ENCODE results near the gene ERP27.

DNA sequence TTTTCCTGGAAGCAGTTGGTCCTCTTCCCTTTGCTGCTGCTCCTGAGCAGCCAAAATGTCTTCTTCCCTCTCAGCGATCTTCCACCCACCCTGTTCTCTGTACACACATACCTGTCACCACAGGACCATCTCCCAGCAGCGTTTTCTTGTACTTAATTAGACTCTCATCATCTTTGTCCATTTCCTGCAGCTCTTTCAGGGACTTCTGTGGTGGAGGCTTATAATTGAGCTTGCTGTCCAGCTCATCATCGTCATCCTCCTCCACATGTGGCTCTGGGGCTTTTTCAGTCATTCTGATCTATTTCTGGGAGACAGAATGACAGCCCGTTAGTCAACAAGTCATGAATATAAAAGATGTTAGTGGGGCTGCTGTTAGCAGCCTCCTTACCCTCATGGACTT is 12.1 kb upstream of the ERP27 start:
- TF ChIP-seq, protein P1, sequence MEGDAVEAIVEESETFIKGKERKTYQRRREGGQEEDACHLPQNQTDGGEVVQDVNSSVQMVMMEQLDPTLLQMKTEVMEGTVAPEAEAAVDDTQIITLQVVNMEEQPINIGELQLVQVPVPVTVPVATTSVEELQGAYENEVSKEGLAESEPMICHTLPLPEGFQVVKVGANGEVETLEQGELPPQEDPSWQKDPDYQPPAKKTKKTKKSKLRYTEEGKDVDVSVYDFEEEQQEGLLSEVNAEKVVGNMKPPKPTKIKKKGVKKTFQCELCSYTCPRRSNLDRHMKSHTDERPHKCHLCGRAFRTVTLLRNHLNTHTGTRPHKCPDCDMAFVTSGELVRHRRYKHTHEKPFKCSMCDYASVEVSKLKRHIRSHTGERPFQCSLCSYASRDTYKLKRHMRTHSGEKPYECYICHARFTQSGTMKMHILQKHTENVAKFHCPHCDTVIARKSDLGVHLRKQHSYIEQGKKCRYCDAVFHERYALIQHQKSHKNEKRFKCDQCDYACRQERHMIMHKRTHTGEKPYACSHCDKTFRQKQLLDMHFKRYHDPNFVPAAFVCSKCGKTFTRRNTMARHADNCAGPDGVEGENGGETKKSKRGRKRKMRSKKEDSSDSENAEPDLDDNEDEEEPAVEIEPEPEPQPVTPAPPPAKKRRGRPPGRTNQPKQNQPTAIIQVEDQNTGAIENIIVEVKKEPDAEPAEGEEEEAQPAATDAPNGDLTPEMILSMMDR (IDR thresholded peaks at IDR 0.05), result no peak
- no peak for TF ChIP-seq POLR2A (IDR thresholded peaks at IDR 0.05)

Data from body of pancreas (tissue), 4 donors.